Measurements from ENCODE around the gene LRCH3. TPM values are rescaled to one million over a fixed set of nuclear protein-coding genes. Genes with fewer than 3 reads are reported as not detected.

The LRCH3 gene
- total RNA-seq, 1 donor from 2014 or later = 42.1 TPM

- Histone ChIP-seq H3K36me3 (ENCODE audit: insufficient read depth, low read length) (no peaks in the 10 kb centered on the region), H3K9me3 (ENCODE audit: insufficient read depth, low read depth, low read length) (no peaks in the 10 kb centered on the region), H3K27me3 (ENCODE audit: insufficient read depth, low read length) (no peaks in the 10 kb centered on the region), H3K27ac (ENCODE audit: low read depth, low read length) (no peak overlapping the region), H3K4me3 (ENCODE audit: insufficient read depth, low read depth, low read length) (no peak overlapping the region), H3K4me2 (ENCODE audit: low read length) (no peak overlapping the region), H3K9ac (ENCODE audit: low read length) (no peak overlapping the region), H4K20me1 (ENCODE audit: insufficient read depth, low read length) (peaks cover 40% of the 10 kb centered on the region), H3K4me1 (ENCODE audit: insufficient read depth, low read length) (peaks cover 12% of the 10 kb centered on the region), H3K79me2 (ENCODE audit: insufficient read depth, low read length) (peaks cover 86% of the 10 kb centered on the region), H2AFZ (ENCODE audit: low read depth, low read length) (no peak overlapping the region)
- FAIRE-seq (no peak), DNase-seq (ENCODE audit: low read depth) (no peak)
- Mint-ChIP-seq H3K36me3 (ENCODE audit: low read depth, unreplicated experiment) (no peaks in the 10 kb centered on the region), H3K4me1 (ENCODE audit: low read depth, unreplicated experiment) (peaks cover 15% of the 10 kb centered on the region), H3K4me3 (ENCODE audit: unreplicated experiment) (no peak overlapping the region), H3K27me3 (ENCODE audit: low read depth, unreplicated experiment) (no peaks in the 10 kb centered on the region), H3K9me3 (ENCODE audit: unreplicated experiment) (no peaks in the 10 kb centered on the region), H3K27ac (ENCODE audit: unreplicated experiment) (no peak overlapping the region)
- TF ChIP-seq CTCF (IDR thresholded peaks at IDR 0.05; ENCODE audit: insufficient read depth, low read depth, low read length) = no peak
- TF ChIP-seq EZH2 (IDR thresholded peaks at IDR 0.05; ENCODE audit: insufficient read depth, low read length) = no peak
Observed at GRCh38 chr3:197814372-197814771, 23.3 kb downstream of the LRCH3 start.

GRCh38 chr3:197820550-197821335, 29.7 kb downstream of the LRCH3 start:
- H3K4me2 ChIP-seq (ENCODE audit: low read length) = no peak overlapping the region
- Mint-ChIP-seq H3K4me1 (ENCODE audit: low read depth, unreplicated experiment) (no peaks in the 10 kb centered on the region), H3K9me3 (ENCODE audit: unreplicated experiment) (no peaks in the 10 kb centered on the region), H3K36me3 (ENCODE audit: low read depth, unreplicated experiment) (peaks cover 16% of the 10 kb centered on the region), H3K27ac (ENCODE audit: unreplicated experiment) (no peak overlapping the region), H3K4me3 (ENCODE audit: unreplicated experiment) (no peak overlapping the region), H3K27me3 (ENCODE audit: low read depth, unreplicated experiment) (no peaks in the 10 kb centered on the region)
- no peak overlapping the region for H3K9ac ChIP-seq (ENCODE audit: low read length)
- H3K4me3 ChIP-seq (ENCODE audit: insufficient read depth, low read depth, low read length) = no peak overlapping the region
- no peak for TF ChIP-seq CTCF (IDR thresholded peaks at IDR 0.05; ENCODE audit: insufficient read depth, low read depth, low read length)
- no peak for TF ChIP-seq EZH2 (IDR thresholded peaks at IDR 0.05; ENCODE audit: insufficient read depth, low read length)
- H3K4me1 ChIP-seq (ENCODE audit: insufficient read depth, low read length) = peaks cover 4% of the 10 kb centered on the region
- DNase-seq (ENCODE audit: low read depth) = no peak
- no peak overlapping the region for H2AFZ ChIP-seq (ENCODE audit: low read depth, low read length)
- H3K9me3 ChIP-seq (ENCODE audit: insufficient read depth, low read depth, low read length) = no peaks in the 10 kb centered on the region
- no peaks in the 10 kb centered on the region for H3K27me3 ChIP-seq (ENCODE audit: insufficient read depth, low read length)
- no peak for FAIRE-seq
- peaks cover 35% of the 10 kb centered on the region for H3K79me2 ChIP-seq (ENCODE audit: insufficient read depth, low read length)
- peaks cover 16% of the 10 kb centered on the region for H4K20me1 ChIP-seq (ENCODE audit: insufficient read depth, low read length)
- H3K36me3 ChIP-seq (ENCODE audit: insufficient read depth, low read length) = no peaks in the 10 kb centered on the region
- H3K27ac ChIP-seq (ENCODE audit: low read depth, low read length) = no peak overlapping the region

GRCh38 chr3:197829397-197830045, 38.5 kb downstream of the LRCH3 start:
- H4K20me1 ChIP-seq (ENCODE audit: insufficient read depth, low read length) = peaks cover 2% of the 10 kb centered on the region
- FAIRE-seq (no peak), DNase-seq (ENCODE audit: low read depth) (no peak)
- H3K27ac ChIP-seq (ENCODE audit: low read depth, low read length) = no peak overlapping the region
- peaks cover 34% of the 10 kb centered on the region for H3K36me3 ChIP-seq (ENCODE audit: insufficient read depth, low read length)
- no peak overlapping the region for H3K9ac ChIP-seq (ENCODE audit: low read length)
- no peak overlapping the region for H3K4me2 ChIP-seq (ENCODE audit: low read length)
- H3K9me3 ChIP-seq (ENCODE audit: insufficient read depth, low read depth, low read length) = no peaks in the 10 kb centered on the region
- no peak overlapping the region for H3K4me3 Mint-ChIP-seq (ENCODE audit: unreplicated experiment)
- H3K4me3 ChIP-seq (ENCODE audit: insufficient read depth, low read depth, low read length) = no peak overlapping the region
- no peaks in the 10 kb centered on the region for H3K79me2 ChIP-seq (ENCODE audit: insufficient read depth, low read length)
- H3K36me3 Mint-ChIP-seq (ENCODE audit: low read depth, unreplicated experiment) = peaks cover 9% of the 10 kb centered on the region
- no peaks in the 10 kb centered on the region for H3K4me1 Mint-ChIP-seq (ENCODE audit: low read depth, unreplicated experiment)
- no peak overlapping the region for H2AFZ ChIP-seq (ENCODE audit: low read depth, low read length)
- H3K27me3 ChIP-seq (ENCODE audit: insufficient read depth, low read length) = no peaks in the 10 kb centered on the region
- no peak for TF ChIP-seq EZH2 (IDR thresholded peaks at IDR 0.05; ENCODE audit: insufficient read depth, low read length)
- TF ChIP-seq CTCF (IDR thresholded peaks at IDR 0.05; ENCODE audit: insufficient read depth, low read depth, low read length) = no peak
- H3K27me3 Mint-ChIP-seq (ENCODE audit: low read depth, unreplicated experiment) = no peaks in the 10 kb centered on the region
- no peak overlapping the region for H3K27ac Mint-ChIP-seq (ENCODE audit: unreplicated experiment)
- H3K4me1 ChIP-seq (ENCODE audit: insufficient read depth, low read length) = peaks cover 4% of the 10 kb centered on the region
- no peaks in the 10 kb centered on the region for H3K9me3 Mint-ChIP-seq (ENCODE audit: unreplicated experiment)
